Activated CD8-positive, alpha-beta memory T cell treated with anti-CD3 and anti-CD28 coated beads for 1 hour (primary cell): ENCODE data around the gene C2CD4C.
"Not testable (repeated sequence)": the region's sequence is repeated elsewhere in the genome, so short reads cannot be mapped to it uniquely, and the experiment has no call there.

Experiments used
- DNase-seq, 2 donors: peaks; one replicate each; pipeline ENCODE4 v3.0.0-alpha.2; 2020; ENCODE audit warnings: low read depth in 1 of 2; ENCODE audit errors: extremely low read depth in 1 of 2

C2CD4C gene

DNA sequence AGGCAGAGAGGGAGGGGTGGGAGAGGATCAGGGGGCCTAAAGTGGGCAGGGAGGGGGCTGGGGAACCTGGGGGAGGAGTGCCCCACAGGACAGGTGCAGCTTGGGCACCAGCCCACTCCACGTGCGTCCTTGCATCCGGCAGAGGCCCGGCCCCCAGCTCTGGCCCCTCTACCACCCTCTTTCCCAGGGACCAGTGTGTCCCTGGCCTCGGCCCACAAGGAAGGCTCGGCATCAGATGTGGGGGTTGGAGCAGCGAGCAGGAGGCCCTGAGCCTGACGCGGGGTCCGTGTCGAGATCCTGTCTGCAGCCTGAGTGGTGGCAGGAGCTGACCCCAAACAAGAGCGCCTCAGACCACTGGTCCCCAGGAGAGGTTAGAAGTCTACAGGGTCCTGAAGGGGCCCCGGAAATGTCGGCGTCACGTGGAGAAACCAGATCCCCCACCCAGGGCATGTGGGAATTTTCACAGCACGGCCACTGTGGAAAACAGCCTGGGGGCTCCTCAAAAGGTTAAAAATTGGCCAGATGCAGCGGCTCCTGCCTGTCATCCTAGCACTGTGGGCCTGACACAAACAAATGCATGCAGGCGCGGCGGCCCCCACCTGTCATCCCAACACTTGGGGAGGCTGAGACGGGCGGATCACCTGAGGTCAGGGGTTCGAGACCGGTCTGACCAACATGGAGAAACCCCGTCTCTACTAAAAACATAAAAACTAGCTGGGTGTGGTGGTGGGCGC lies 30.4 kb upstream of the C2CD4C start:
- no peak for DNase-seq

DNA sequence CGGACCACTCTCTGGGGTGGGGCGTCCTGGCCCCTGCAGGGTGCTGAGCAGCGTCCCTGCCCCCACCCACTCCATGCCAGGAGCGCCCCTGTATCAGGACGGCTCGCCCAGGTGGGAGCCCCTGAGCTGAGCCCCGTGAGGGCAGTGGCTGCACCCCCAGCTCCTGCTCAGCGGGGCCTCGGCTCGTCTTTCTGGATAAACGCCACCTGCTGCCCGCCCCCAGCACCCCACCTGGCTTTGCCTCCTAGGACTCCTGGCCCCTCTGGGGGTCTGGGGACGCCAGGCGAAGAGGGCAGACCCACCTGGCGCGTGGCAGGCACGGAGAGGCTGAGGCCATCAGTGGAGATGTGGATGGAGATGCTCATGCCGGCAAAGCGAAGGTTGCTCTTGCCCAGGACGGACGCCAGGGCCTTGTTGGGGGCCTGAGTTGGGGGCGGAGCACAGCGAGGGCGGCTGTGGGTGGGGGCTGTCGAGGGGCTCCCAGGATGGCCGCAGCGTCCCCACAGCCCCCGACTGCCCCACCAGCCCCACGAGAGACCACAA lies 29.5 kb upstream of the C2CD4C start:
- DNase-seq = no peak

DNA sequence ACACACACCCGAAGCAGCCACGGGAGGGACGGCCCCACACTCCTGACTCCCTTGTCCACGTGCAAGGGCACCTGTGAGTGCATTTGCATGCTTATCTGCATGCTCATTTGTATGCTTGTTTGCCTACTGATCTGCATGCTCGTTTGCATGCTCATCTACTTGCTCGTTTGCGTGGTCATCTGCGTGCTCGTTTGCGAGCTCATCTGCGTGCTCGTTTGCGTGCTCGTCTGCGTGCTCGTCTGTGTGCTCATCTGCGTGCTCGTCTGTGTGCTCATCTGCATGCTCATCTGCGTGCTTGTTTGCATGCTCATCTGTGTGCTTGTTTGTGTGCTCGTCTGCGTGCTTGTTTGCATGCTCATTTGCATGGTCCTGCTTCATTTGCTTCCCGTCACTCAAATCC lies 28.1 kb upstream of the C2CD4C start:
- no peak for DNase-seq

DNA sequence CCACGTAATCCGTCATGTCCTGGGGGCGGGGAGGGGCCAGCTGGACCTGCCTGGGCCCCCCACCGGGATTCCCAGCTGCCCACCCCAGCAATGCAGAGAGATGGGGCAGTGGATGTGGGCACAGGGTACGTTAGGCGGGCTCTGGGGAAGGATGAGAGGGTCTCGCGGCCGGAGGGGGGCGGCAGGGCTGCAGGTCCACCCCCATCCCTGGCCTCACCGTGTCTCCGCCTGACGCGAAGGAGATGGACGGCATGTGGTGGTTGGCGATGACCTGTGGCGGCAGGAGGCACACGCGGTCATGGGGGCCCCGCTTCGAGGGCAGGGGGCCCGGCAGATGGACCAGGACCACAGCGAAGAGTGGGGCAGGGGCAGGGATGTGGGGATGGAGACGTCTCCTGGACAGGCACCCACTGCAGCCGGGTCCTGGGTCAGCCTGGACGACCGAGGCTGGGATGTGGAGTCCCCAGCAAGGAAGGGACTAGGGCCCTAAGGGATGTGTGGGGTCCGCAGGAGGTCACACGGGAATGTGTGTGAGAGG lies 27.5 kb upstream of the C2CD4C start:
- no peak for DNase-seq

DNA sequence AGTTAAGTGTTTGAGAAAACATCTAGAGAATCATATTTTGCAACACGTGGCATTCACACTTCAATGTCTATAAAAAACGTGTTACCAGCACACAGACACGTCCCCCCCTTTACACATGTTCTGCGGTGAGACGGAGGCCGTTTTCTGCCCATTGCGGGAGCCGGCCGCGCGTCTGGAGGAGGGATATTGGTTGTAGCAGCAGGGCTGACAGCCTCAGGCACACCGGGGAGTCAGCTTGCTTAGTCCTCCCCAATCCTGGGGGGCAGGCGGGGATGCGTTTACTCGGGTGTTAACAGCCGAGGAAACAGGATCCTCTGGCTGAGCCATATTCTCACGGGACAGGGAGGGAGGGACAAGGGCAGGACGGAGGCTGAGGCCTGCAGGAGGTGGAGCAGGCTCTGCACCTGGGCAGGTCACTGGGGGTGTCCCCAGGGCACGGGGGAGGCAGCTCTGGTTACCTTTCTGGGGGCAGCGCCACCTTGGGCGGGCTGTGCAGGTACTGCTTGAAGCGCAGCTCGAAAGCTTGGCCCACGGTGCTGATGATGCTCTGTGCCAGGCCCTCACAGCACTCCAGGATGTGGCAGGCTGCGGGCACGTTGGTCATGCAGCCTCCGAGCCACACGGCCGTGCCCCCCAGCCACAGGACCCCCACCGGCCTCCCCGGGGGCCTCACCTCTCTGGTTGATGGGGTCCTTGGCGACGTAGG lies 26.9 kb upstream of the C2CD4C start:
- no peak for DNase-seq

DNA sequence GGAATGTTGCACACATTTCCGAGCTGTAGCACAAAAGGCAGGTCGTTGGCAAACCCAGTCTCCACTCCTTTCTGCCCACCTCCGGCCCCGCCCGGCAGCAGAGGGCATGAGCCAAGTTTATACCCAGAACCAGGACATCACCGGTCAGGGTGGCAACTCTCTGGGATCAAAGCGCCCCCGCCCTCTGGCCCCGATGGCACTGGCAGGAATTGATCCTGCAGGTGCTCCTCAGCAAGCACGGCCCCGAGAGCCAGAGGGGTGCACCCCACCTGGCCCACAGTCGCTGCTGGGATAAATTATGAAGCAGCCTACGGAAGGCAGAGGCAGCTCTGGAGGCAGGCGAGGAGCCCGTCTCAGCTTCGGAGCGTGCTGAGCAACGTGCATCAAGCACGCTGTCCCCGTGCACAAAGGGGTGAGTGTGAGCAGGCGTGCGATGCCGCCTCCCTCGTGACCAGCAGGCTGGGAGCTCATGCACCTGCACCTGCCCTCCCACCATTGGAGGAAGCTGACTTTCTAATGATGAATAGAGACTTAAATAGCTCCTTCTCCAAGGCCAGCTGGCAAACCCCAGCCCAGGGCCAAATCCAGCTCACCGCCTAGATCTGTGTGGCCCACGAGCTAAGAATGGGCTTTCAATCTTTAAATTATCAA lies 26.2 kb upstream of the C2CD4C start:
- no peak for DNase-seq

DNA sequence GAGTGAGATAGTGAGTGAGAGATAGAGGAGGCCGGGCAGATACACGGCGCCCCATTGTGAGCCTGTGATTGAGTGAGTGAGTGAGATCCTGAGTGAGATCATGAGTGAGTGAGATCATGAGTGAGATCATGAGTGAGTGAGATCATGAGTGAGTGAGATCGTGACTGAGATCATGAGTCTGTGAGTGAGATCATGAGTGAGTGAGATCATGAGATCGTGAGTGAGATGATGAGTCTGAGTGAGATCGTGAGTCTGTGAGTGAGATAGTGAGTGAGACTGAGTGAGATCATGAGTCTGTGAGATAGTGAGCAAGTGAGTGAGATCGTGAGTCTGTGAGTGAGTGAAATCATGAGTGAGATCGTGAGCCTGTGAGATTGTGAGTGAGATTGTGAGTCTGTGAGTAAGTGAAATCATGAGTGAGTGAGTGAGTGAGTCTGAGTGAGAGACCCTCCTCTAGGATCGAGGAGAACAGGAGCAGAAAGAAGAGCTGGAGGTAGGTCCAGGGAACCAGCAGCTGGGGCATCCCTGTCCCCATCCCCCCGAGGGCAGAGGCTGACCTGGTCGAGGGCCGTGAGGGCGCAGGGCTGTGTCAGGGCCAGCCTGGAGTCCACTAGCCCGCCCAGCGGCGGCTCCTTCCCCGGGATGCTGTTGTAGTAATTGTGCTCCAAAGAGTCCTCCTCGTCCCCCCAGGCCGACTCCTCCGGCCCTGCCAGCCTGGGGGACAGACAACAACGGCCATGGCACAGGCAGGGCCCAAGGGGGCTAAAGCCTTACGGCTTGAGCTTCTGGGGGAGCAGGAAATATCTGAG lies 25.4 kb upstream of the C2CD4C start:
- no peak for DNase-seq

DNA sequence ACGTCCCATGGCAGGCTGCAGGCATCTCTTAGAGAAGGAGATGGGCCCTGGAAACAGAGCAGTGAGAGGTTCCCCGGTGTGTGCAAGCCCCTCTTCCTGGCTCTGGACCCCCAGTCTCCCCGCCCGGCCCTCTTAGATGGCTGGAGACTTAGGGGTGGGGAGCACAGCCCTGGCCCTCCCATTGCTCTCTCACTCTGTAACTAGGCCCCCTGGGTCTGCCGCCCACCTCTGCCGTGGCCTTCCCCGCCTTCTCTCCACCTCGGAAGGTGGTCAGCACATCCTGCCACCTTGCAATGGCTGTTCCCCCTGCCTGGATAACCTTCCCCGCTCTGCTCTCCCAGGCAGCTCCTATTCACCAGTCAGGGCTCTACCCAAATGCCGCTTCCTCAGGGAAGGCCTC lies 21.8 kb upstream of the C2CD4C start:
- no peak for DNase-seq

DNA sequence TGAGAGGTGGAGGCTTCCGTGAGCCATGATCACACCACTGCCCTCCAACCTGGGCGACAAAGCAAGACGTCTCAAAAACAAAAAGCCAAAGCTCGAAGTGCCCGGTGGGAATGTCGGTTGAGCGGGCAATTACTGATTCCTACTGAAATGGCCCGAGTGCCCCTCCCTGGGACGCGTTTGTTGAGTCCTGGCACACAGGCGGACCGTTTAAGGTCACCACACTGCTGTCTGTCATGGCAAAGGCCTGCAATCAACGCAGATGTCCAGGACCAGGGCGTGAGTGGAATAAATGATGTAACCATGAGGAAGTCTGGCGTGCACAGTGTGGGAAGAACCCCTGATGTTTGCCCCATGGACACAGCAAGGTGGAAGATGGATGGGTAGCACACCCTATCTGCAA lies 19.2 kb upstream of the C2CD4C start:
- no peak for DNase-seq

DNA sequence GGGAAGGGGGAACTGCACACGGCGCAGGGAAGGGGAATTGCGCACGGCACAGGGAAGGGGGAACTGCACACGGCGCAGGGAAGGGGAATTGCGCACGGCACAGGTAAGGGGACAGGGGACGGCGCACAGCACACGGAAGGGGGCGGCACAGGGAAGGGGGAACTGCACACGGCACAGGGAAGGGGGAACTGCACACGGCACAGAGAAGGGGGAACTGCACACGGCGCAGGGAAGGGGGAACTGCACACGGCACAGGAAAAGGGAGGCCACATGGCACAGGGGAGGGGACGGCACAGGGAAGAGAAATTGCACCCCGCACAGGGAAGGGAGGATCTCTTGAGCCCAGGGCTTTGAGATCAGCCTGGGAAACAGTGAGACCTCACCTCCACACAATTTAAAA lies 18.7 kb upstream of the C2CD4C start:
- DNase-seq = not testable (repeated sequence)

DNA sequence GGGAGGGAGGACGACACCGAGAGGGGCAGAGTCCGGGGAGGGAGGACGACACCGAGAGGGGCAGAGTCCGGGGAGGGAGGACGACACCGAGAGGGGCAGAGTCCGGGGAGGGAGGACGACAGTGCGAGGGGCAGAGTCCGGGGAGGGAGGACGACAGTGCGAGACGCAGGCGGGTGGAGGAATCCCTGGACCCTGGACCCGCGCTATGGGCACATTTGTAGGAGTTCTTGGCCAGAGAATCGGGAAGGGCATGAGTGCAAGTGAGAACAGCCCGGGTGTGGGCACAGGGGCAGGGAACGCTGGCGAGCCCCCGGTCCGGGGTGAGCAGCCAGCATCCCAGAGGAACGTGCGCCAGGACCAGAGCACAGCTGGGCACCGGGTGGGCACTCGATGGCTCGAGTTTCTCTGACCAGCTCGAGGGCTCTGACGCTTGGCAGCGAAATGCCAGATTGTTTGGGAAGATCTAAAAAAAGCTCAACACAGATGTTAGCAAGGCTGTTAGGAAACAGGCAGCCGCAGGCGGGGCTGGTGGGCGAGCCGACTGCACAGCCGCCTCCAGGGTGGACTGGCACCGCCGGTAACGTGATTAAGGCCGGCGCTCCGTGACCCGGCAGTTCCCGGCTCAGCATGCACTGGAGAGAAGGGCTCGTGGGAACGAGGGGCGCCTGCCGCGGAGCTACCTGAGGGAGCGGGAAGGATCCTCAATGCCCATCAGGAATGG lies 17.9 kb upstream of the C2CD4C start:
- no peak for DNase-seq

DNA sequence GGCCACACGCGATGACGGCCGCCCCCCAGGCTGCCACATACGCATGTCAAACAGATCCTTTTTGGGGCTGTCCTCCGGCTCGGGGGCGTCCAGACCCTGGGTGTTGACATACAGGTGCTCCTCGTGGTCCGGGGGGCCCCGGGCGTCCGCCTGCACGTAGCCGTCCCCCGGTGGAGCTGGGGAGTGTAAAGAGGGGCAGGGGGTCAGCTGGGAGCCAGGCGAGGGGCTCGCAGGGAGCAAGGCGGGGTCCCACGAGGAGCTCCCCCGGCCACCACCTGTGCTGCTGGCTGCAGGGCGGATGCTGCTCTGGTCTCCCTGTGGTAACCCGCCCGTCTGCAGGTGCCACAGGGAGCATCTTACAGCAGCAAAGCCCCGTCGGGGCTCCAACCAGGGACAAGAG lies 16.1 kb upstream of the C2CD4C start:
- DNase-seq = no peak

DNA sequence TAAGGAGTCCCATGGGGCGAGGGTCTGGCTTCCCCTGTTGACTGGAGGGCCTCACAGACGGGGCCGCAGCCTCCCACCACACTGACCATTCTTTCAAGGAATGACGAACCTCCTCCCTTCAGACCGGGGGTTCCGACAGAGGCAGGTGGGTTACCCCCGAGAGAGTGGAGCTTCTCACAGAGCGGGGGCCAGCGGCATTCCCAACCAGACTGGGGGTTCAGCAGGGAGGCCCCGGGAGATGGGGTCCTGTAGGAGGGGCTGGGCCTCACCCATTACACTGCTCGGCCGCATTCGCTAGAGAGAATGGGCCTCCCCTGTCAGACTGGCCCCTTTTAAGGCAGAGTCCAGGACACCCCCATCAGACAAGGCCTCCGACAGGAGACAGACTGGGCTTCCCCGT lies 15.6 kb upstream of the C2CD4C start:
- no peak for DNase-seq

DNA sequence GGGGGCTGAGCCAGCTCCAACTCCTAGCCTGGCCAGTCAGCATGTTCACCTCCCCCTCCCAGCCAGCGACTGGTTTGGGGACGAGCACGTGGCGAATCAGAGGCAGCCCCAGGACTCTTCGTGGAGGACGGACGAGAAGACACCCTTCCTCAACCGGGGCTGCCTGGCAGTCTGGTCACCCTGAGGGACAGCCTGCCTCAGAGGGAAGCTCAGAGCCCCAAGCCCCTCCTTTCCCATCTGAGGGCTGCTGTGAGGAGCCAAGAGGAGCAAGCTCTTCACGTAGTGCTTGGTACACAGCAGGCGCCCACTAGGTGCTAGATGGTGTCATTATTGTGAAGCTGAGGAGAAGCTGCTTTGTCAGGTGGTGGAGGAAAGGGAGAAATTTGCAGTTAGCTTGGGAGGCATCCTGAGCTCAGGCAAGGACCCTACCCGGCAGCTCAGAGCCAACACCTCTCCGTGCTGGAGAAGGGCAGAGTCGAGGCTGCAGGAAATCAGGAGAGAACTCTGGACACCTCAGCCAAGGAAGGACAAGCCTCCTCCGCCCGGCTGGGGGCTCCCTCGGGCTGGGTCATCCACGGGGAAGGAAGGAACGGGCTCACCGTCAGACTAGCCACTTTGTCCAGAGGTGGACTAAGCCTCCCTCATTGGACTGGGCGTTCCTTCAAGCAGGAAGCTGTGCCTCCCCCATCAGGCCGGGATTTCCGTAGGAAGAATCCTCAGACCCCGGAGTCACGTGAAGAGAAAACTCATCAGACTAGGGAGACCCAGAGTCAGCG lies 14.9 kb upstream of the C2CD4C start:
- no peak for DNase-seq

DNA sequence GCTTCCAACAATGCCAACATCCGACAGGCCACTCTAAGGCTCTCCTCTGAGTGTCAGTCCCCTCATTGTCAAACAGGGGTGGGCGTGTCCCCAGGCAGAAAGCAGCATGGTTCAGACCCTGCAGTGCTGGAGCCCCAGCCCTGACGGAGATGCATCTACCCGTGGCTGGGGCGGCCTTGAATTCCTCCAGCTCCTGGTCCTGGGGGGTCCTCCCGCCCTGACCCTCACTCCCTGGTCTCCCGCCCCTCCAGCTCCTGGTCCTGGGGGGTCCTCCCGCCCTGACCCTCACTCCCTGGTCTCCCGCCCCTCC lies 13.9 kb upstream of the C2CD4C start:
- not testable (repeated sequence) for DNase-seq

DNA sequence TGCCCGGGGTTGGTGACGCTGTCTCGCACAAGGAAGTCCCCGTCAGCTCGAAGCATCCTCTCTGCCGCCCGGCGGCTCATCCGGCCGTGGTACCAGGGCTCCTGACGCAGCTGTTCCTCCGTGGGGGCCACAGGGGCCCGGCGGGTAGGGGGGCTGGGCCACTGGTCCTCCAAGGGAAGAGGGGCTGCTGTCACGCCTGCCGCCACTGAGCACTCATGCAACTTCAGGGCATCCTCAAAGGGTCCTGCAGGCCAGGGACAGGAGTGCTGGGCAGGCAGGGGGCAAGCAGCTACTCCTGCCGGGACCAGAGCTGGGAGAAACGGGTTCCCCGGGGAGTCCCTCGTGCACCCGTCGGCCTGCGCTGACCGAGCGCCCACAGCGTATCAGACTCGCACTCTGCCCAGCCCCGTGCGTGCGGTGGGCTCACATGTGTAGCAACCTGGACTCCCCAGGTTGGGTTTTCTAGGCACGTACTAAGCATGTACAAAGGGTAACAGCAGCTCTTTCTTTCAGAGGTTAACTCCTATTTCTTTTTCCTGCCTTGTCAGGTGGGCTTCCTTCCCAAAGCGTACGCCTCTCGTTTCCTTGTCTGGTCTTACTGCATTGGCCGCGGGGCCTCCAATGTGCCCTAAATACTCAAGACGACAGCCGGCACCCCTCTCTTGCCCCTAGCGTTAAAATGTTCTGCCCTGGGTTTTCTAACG lies 13.4 kb upstream of the C2CD4C start:
- DNase-seq = no peak

DNA sequence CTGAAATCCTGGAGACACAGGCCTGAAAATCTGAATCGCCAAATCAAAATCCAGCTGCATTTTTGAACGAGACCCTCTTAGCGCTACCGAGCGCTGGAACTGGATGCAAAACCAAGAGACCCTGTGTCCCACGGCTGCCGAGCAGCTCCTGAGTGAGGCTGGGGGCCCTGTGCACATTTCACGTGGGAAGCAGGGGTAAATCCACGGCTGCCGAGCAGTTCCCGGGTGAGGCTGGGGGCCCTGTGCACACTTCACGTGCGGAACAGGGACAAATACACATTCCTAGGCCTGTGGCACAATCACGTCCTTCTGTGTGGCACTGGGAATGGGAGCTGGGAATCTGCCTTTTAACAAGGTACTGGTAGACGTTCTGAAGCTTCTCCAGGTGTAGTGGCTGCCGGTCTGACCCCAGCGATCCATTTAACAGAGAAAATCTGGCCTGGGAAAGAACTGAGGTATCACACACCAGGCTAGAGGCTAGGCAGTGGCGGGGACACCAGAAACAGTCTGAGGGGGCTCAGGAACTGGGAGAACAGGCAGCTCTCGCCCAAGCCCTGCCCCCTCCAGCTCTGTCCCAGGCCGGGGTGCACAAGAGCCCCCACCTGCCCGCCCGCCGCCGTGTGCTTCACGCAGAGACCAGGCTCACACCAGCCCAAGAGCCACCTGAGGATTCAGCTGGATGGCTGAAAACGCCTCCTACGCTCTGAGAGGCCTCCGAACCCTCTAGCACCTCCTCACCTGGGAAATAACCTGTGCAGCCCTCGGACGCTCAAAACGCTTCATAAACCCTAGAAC lies 11.0 kb upstream of the C2CD4C start:
- no peak for DNase-seq
